ENCODE data around the gene ZNF805. TPM values are rescaled to one million over a fixed set of nuclear protein-coding genes. Genes with fewer than 3 reads are reported as not detected.

The ZNF805 gene
- total and polyA plus RNA-seq, 2 of the 13 experiments (the other 11 are each of a cell fraction or from before 2014, with no cell fraction given), result 5.1 to 12.8 TPM

DNA sequence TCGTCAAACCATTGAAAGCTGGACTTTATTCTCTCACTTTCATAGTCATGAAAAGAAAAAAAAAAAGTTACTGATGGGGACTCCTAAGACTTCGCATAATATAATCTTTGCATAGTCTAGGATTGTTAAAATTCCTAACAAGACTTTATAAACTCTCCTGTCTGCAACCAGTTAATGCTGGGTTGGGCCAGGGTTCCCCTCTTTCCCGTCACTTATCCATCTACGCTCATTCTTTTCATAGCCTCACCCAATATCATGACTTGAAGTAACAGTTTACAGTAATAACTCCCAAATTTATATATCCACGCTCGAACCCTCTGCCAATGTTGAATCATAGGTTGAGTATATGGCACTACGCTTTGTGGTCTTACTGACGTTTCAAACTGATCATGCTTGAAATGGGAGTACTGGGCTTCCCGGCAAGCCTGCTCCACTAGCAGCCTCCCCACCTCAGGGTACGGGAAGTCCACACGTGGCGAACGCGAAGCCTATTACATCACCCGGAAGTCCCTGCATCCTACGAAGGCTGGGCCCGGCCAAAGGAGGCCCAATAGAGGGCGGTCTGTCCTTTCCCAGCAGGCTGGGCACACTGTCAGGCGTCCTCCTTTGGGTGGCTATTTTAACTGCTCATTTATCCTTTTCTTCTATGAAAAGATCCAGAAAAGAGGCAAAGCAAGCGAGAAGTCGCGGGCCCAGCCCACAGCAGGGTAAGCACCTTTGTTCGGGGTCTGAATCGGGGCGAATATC, 39.2 kb downstream of the ZNF805 start (continued):
- TF ChIP-seq, protein P1, sequence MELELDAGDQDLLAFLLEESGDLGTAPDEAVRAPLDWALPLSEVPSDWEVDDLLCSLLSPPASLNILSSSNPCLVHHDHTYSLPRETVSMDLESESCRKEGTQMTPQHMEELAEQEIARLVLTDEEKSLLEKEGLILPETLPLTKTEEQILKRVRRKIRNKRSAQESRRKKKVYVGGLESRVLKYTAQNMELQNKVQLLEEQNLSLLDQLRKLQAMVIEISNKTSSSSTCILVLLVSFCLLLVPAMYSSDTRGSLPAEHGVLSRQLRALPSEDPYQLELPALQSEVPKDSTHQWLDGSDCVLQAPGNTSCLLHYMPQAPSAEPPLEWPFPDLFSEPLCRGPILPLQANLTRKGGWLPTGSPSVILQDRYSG (CRISPR knock-in tag; IDR thresholded peaks at IDR 0.05), result 0 out of 2 replicates have a peak, but pooled peaks have one; percentile 79
- TF ChIP-seq SIX4 (CRISPR knock-in tag; IDR thresholded peaks at IDR 0.05) (peak; percentile 81; the same call in 1 of the 2 replicates), PHF5A (CRISPR knock-in tag; IDR thresholded peaks at IDR 0.05; ENCODE audit: low read depth, unreplicated experiment) (peak; percentile 83), ZNF124 (CRISPR knock-in tag; IDR thresholded peaks at IDR 0.05) (peak; percentile 37; the same call in 1 of the 2 replicates), TGIF2 (CRISPR knock-in tag; IDR thresholded peaks at IDR 0.05) (peak; percentile 80), FLYWCH1 (CRISPR knock-in tag; IDR thresholded peaks at IDR 0.05) (no peak), KDM5A (IDR thresholded peaks at IDR 0.05; ENCODE audit: borderline replicate concordance, low read length) (peak; percentile 50; the same call in 1 of the 2 replicates), SIN3A (IDR thresholded peaks at IDR 0.05; ENCODE audit: borderline replicate concordance, low read depth, low read length) (peak; percentile 90; the same call in 1 of the 2 replicates), ZNF260 (CRISPR knock-in tag; IDR thresholded peaks at IDR 0.05; ENCODE audit: borderline replicate concordance, low read depth) (no peak), SIX1 (CRISPR knock-in tag; IDR thresholded peaks at IDR 0.05; ENCODE audit: borderline replicate concordance) (peak; percentile 41), ZNF44 (CRISPR knock-in tag; IDR thresholded peaks at IDR 0.05) (no peak), NBN (conservative IDR thresholded peaks at IDR 0.05) (no peak), ZSCAN12 (CRISPR knock-in tag; IDR thresholded peaks at IDR 0.05) (peak; percentile 58; the same call in 1 of the 2 replicates), MED8 (CRISPR knock-in tag; IDR thresholded peaks at IDR 0.05; ENCODE audit: insufficient replicate concordance) (peak; percentile 24), POLR2A (IDR thresholded peaks at IDR 0.05; ENCODE audit: insufficient read depth in 1 of 2, low read depth in 2 of 2, low read length in 2 of 2) (peak; percentile 81 to 93; a peak in 3 of 4 replicates), PLRG1 (conservative IDR thresholded peaks at IDR 0.05) (no peak), CBX5 (CRISPR knock-in tag; IDR thresholded peaks at IDR 0.05; ENCODE audit: borderline replicate concordance) (peak; percentile 86), ZNF382 (CRISPR knock-in tag; IDR thresholded peaks at IDR 0.05; ENCODE audit: borderline replicate concordance) (no peak), ZNF510 (CRISPR knock-in tag; IDR thresholded peaks at IDR 0.05; ENCODE audit: low read depth) (peak; percentile 62; the same call in 1 of the 2 replicates)
- TF ChIP-seq, protein P2, sequence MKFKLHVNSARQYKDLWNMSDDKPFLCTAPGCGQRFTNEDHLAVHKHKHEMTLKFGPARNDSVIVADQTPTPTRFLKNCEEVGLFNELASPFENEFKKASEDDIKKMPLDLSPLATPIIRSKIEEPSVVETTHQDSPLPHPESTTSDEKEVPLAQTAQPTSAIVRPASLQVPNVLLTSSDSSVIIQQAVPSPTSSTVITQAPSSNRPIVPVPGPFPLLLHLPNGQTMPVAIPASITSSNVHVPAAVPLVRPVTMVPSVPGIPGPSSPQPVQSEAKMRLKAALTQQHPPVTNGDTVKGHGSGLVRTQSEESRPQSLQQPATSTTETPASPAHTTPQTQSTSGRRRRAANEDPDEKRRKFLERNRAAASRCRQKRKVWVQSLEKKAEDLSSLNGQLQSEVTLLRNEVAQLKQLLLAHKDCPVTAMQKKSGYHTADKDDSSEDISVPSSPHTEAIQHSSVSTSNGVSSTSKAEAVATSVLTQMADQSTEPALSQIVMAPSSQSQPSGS (CRISPR knock-in tag; IDR thresholded peaks at IDR 0.05), result peak; percentile 97
- TF ChIP-seq, protein P3, sequence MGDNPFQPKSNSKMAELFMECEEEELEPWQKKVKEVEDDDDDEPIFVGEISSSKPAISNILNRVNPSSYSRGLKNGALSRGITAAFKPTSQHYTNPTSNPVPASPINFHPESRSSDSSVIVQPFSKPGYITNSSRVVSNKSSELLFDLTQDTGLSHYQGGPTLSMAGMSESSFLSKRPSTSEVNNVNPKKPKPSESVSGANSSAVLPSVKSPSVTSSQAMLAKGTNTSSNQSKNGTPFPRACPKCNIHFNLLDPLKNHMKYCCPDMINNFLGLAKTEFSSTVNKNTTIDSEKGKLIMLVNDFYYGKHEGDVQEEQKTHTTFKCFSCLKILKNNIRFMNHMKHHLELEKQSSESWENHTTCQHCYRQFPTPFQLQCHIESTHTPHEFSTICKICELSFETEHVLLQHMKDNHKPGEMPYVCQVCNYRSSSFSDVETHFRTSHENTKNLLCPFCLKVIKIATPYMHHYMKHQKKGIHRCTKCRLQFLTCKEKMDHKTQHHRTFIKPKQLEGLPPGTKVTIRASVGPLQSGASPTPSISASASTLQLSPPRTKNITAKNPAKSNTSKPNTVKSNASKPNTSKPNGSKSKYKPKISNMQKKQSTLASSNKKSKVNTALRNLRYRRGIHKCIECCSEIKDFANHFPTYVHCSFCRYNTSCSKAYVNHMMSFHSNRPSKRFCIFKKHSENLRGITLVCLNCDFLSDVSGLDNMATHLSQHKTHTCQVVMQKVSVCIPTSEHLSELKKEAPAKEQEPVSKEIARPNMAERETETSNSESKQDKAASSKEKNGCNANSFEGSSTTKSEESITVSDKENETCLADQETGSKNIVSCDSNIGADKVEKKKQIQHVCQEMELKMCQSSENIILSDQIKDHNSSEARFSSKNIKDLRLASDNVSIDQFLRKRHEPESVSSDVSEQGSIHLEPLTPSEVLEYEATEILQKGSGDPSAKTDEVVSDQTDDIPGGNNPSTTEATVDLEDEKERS (CRISPR knock-in tag; IDR thresholded peaks at IDR 0.05), result no peak
- TF ChIP-seq, protein P4, sequence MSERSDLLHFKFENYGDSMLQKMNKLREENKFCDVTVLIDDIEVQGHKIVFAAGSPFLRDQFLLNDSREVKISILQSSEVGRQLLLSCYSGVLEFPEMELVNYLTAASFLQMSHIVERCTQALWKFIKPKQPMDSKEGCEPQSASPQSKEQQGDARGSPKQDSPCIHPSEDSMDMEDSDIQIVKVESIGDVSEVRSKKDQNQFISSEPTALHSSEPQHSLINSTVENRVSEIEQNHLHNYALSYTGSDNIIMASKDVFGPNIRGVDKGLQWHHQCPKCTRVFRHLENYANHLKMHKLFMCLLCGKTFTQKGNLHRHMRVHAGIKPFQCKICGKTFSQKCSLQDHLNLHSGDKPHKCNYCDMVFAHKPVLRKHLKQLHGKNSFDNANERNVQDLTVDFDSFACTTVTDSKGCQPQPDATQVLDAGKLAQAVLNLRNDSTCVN (CRISPR knock-in tag; IDR thresholded peaks at IDR 0.05; ENCODE audit: borderline replicate concordance), result peak; percentile 49; the same call in 1 of the 2 replicates
- TF ChIP-seq, protein P5, sequence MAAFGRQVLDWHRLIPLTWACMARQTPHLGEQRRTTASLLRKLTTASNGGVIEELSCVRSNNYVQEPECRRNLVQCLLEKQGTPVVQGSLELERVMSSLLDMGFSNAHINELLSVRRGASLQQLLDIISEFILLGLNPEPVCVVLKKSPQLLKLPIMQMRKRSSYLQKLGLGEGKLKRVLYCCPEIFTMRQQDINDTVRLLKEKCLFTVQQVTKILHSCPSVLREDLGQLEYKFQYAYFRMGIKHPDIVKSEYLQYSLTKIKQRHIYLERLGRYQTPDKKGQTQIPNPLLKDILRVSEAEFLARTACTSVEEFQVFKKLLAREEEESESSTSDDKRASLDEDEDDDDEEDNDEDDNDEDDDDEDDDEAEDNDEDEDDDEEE (CRISPR knock-in tag; IDR thresholded peaks at IDR 0.05), result no peak

All from HepG2 (cell line).